Kidney (tissue), 14 donors: ENCODE results near the gene PHKA2. TPM values are rescaled to one million over a fixed set of nuclear protein-coding genes. Genes with fewer than 3 reads are reported as not detected.

Source experiments
- DNase-seq, 5 donors: peaks; one replicate each; pipeline ENCODE4 v3.0.0-alpha.2; 2013 to 2020
- FAIRE-seq: peaks from 2 replicates; lab custom pipeline; 2012; peaks lifted over from hg19 to GRCh38; lab: Jason Lieb, UNC
- H3K27ac ChIP-seq, 2 donors: one replicate each; pipeline ENCODE4 v1.7.0; 2013; ENCODE audit warnings: low read depth in 2 of 2, low read length in 2 of 2, inconsistent platforms in 1 of 2
- H3K27me3 ChIP-seq: one replicate; pipeline ENCODE4 v1.7.1; 2013; ENCODE audit warnings: low read length, inconsistent platforms; ENCODE audit not compliant: control insufficient read depth, insufficient read depth
- H3K36me3 ChIP-seq, 3 donors: one replicate each; pipeline versions ENCODE4 v1.7.0 to v1.7.1; 2013; ENCODE audit warnings: low read length in 3 of 3, control low read depth in 1 of 3, inconsistent platforms in 1 of 3; ENCODE audit not compliant: insufficient read depth in 3 of 3, control insufficient read depth in 2 of 3
- H3K4me1 ChIP-seq, 3 donors: one replicate each; pipeline versions ENCODE4 v1.7.0 to v1.7.1; 2013; ENCODE audit warnings: low read length in 3 of 3, inconsistent platforms in 1 of 3, low read depth in 1 of 3; ENCODE audit not compliant: control insufficient read depth in 2 of 3, insufficient read depth in 2 of 3
- H3K4me3 ChIP-seq, 3 donors: one replicate each; pipeline versions ENCODE4 v1.7.0 to v1.8.1; 2013; ENCODE audit warnings: low read length in 3 of 3, control low read depth in 1 of 3, inconsistent platforms in 1 of 3
- H3K9ac ChIP-seq, 3 donors: one replicate each; pipeline versions ENCODE4 v1.7.0 to v1.7.1; 2013; ENCODE audit warnings: low read length in 3 of 3, control low read depth in 1 of 3, inconsistent platforms in 1 of 3
- H3K9me3 ChIP-seq, 3 donors: one replicate each; pipeline versions ENCODE4 v1.7.0 to v1.7.1; 2013; ENCODE audit warnings: low read length in 3 of 3, control low read depth in 1 of 3, inconsistent platforms in 1 of 3; ENCODE audit not compliant: control insufficient read depth in 2 of 3, insufficient read depth in 1 of 3
- intact Hi-C: fragments of 100-400 bp; cut with DNase I; formaldehyde crosslinking; loops from one replicate; pipeline ENCODE4 v1.11.1; 2022
- polyA plus RNA-seq: library from polyadenylated mRNA; stranded (reverse); fragments of 350-450 nt; fragmentation: Illumina TruSeq; extraction: RNeasy Lipid Tissue Mini Kit (QIAGEN cat#74804); gene quantifications from one replicate; pipeline ENCODE4 v1.2.3, GENCODE V29; 2014; ENCODE audit warnings: low read depth, low replicate concordance; ENCODE audit not compliant: insufficient read depth
- total RNA-seq: library from RNA; stranded (reverse); fragmentation: NEBNext Ultra II Directional; extraction: Animal tissue kit (Norgen Biotek cat#: 25700); gene quantifications from one replicate; pipeline ENCODE4 v1.2.1, GENCODE V29; 2021
- TF ChIP-seq, protein P1 (sequence below): IDR thresholded peaks from 3 replicates; pipeline ENCODE4 v1.5.1; 2012; ENCODE audit warnings: mild to moderate bottlenecking, moderate library complexity, borderline replicate concordance; ENCODE audit not compliant: insufficient read depth; ENCODE audit errors: extremely low read depth
- donor health status: control.
- donor health status: control.
- donor health status: control.
- donor health status: control.
- donor health status: control.
- donor health status: DM: yes; HTN: yes; CAD: no.
- donor health status: Normal renal cell carcinoma (clear cell type).

Gene PHKA2
- total and polyA plus RNA-seq, 2 donors from 2014 or later, result 14.7 to 26.3 TPM

DNA sequence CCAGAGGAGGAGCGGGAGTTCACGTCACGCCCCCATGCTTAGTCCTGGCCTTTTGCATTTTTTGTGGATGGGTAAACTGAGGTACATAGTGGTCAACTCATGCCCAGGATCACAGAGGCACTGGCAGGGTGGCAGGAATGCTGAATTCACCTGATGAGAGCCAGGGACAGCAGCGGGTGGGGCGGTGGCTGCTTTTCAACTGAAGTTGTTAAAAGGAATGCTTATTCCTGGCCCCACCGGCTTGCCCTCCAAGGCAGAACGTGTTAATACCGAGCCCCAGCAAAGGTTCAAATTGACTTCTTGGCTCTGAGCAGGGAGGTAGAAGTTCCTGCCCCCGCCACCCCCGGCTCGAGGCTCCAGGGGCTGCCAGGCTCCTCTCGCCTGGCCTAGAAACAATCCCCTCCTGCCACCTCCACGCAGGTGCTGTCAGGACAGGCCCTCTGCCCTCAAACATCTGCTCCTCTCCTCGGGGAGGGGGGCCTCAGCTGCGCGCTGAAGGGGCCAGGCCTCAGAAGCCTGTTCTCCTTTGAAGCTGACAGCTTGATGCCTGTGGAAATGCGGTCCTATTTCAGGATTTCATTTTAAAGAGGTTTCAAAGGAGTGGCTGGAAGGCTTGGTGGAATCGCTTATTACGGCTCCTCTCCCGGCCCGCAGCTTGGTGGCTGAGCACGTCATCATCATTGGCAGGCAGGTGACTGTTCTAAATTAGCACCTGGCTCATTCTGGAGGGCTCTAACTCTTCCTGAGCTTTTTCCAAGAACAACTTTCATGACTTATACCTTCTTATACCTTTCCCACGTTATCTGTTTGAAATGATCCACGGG is 93.0 kb downstream of the PHKA2 start:
- FAIRE-seq (no peak), DNase-seq (no peak)
- intact Hi-C loops, result no loop called here
- Histone ChIP-seq H3K27ac (no peak overlapping the region), H3K9ac (no peak overlapping the region), H3K27me3 (no peaks in the 10 kb centered on the region), H3K36me3 (peaks cover 0 to 4% (median 0%) of the 10 kb centered on the region in 3 donors), H3K9me3 (no peaks in the 10 kb centered on the region), H3K4me1 (peaks cover 0 to 10% (median 0%) of the 10 kb centered on the region in 3 donors), H3K4me3 (no peak overlapping the region)
- TF ChIP-seq, protein P1, sequence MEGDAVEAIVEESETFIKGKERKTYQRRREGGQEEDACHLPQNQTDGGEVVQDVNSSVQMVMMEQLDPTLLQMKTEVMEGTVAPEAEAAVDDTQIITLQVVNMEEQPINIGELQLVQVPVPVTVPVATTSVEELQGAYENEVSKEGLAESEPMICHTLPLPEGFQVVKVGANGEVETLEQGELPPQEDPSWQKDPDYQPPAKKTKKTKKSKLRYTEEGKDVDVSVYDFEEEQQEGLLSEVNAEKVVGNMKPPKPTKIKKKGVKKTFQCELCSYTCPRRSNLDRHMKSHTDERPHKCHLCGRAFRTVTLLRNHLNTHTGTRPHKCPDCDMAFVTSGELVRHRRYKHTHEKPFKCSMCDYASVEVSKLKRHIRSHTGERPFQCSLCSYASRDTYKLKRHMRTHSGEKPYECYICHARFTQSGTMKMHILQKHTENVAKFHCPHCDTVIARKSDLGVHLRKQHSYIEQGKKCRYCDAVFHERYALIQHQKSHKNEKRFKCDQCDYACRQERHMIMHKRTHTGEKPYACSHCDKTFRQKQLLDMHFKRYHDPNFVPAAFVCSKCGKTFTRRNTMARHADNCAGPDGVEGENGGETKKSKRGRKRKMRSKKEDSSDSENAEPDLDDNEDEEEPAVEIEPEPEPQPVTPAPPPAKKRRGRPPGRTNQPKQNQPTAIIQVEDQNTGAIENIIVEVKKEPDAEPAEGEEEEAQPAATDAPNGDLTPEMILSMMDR, result no peak

DNA sequence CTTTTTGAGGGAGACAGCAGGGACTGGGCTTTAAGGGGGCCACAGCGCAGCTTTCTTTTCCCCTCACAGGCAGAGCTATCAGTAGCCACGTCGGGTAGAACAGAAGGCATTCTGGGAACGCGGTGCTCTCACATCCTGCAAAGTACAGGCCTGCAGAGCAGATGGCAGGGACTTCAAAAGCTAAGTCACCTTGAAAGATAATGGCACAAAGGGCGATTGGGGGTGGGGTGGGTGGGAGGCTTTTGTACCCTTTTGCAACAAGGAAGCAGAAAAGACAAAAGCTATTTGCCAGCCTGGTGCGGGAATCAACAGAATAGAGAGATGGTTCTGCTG is 93.9 kb downstream of the PHKA2 start:
- Histone ChIP-seq H3K4me3 (no peak overlapping the region), H3K36me3 (peaks cover 0 to 4% (median 0%) of the 10 kb centered on the region in 3 donors), H3K27me3 (no peaks in the 10 kb centered on the region), H3K27ac (no peak overlapping the region), H3K9ac (no peak overlapping the region), H3K9me3 (no peaks in the 10 kb centered on the region), H3K4me1 (peaks cover 0 to 12% (median 0%) of the 10 kb centered on the region in 3 donors)
- TF ChIP-seq, protein P1, result no peak
- intact Hi-C loops, result no loop called here
- no peak for DNase-seq
- FAIRE-seq, result no peak

GRCh38 chrX:18889346-18890048 is 94.4 kb downstream of the PHKA2 start:
- peaks cover 0 to 12% (median 0%) of the 10 kb centered on the region in 3 donors for H3K4me1 ChIP-seq
- intact Hi-C loops, result no loop called here
- peaks cover 0 to 4% (median 0%) of the 10 kb centered on the region in 3 donors for H3K36me3 ChIP-seq
- H3K4me3 ChIP-seq, result no peak overlapping the region
- FAIRE-seq (no peak), DNase-seq (no peak)
- H3K9ac ChIP-seq, result no peak overlapping the region
- H3K27me3 ChIP-seq, result no peaks in the 10 kb centered on the region
- H3K9me3 ChIP-seq, result no peaks in the 10 kb centered on the region
- TF ChIP-seq, protein P1, result no peak
- H3K27ac ChIP-seq, result no peak overlapping the region
